GM13977 (cell line): ENCODE data around the gene AP1G2.

Experiments
- DNase-seq: peaks from one replicate; pipeline ENCODE4 v3.0.0; 2012; ENCODE audit warnings: low spot score
- in situ Hi-C: fragments of 300-500 bp; cut with MboI; formaldehyde crosslinking; loops from one replicate; pipeline ENCODE4 v1.12.0; 2022; ENCODE audit warnings: low sequenced_read_pairs, low pct_unique_long_range_greater_than_20kb, mixed read lengths, inconsistent platforms; ENCODE audit not compliant: unreplicated experiment
- TF ChIP-seq, protein P1 (sequence below): IDR thresholded peaks from 2 replicates; pipeline ENCODE4 v1.5.1; 2012; ENCODE audit warnings: mild to moderate bottlenecking, control low read depth; ENCODE audit not compliant: insufficient read depth; ENCODE audit errors: extremely low read depth, missing control alignments

The AP1G2 gene

GRCh38 chr14:23556700-23557440 lies 10.7 kb downstream of the AP1G2 start:
- TF ChIP-seq, protein P1, sequence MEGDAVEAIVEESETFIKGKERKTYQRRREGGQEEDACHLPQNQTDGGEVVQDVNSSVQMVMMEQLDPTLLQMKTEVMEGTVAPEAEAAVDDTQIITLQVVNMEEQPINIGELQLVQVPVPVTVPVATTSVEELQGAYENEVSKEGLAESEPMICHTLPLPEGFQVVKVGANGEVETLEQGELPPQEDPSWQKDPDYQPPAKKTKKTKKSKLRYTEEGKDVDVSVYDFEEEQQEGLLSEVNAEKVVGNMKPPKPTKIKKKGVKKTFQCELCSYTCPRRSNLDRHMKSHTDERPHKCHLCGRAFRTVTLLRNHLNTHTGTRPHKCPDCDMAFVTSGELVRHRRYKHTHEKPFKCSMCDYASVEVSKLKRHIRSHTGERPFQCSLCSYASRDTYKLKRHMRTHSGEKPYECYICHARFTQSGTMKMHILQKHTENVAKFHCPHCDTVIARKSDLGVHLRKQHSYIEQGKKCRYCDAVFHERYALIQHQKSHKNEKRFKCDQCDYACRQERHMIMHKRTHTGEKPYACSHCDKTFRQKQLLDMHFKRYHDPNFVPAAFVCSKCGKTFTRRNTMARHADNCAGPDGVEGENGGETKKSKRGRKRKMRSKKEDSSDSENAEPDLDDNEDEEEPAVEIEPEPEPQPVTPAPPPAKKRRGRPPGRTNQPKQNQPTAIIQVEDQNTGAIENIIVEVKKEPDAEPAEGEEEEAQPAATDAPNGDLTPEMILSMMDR: no peak
- no peak for DNase-seq
- in situ Hi-C loops: no loop called here

- TF ChIP-seq, protein P1: no peak
- peak; percentile 93 for DNase-seq
- in situ Hi-C loops: no loop called here
These were observed 11.5 kb downstream of the AP1G2 start, which contains the start of gene THTPA for GRCh38 chr14:23555882-23556699. THTPA (plus strand) TSS chr14:23556271; CDS start chr14:23556758, 487 bp downstream.

GRCh38 chr14:23555533-23555881 lies 12.1 kb downstream of the AP1G2 start:
- no peak for DNase-seq
- TF ChIP-seq, protein P1: no peak
- in situ Hi-C loops: no loop called here

DNA sequence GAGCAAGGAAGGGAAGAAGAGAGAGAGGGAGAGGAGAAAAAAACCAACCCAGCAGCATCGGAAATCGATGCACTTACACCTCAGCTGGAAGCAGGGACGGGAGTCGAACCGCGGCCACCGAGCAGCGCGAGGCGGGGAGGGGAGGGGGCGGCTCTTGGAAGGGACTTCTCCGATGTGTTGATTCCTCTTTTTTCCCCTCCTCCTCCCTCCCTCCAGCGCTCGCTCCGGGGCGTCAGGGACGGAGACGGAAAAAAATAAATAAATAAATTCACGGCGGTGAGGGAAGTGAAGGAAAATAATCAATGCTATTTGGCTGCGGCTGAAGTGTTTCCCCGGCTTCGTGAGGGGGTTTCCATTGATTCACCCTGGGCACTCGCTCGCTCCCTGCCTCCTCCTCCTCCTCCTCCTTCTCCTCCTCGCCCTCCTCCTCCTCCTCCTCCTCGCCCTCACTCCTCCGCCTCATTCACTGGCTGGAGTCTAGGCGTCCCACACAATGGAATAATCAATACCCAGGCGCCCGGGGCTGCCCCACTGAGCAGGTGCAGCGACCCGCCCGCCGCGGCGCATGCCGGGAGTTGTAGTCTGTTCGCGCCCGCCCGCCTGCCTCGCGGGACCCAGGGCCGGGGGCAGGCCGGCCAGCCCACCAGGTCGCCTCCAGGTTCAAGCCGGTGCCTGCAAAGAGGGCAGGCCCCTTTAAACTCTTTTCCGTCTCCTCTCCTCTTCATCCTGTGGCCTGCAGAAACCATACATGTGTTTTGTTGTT lies 16.1 kb downstream of the AP1G2 start, which contains the start of gene ZFHX2:
Gene ZFHX2 (minus strand): TSS at position 500 of the 763 bp plus-strand sequence. CDS start 16,440 bp downstream, outside the sequence.
- in situ Hi-C loops: no loop called here
- peak; percentile 86 for DNase-seq
- TF ChIP-seq, protein P1: no peak

DNA sequence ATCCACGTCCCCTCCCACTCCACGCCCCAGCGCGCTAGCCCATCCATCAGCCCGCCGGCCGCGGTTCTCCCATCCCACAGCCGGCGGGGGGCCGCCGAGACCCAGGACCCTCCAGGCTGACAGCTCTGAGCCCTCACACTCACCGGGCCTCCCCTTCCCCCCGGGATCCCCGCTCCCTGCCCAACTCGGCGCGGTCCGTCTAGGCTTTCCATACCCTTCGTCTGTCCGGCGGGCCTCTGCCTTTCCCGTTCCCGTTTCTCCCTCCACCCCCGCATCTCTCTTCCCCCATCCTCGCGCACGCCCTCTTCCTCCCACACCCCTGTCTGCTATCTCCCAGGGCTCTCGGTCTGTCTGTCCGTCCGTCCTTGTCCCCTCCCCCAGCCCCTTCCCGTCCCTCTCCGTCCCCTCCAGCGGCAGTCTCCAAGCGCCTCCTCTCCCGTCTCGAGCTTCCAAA lies 16.8 kb downstream of the AP1G2 start:
- DNase-seq: no peak
- TF ChIP-seq, protein P1: no peak
- in situ Hi-C loops: no loop called here
